ENCODE data around the gene MRPL30. TPM values are rescaled to one million over a fixed set of nuclear protein-coding genes. Genes with fewer than 3 reads are reported as not detected.

MRPL30 gene
- total and polyA plus RNA-seq, 2 donors from 2014 or later, result 24.6 to 31.2 TPM

GRCh38 chr2:99159594-99159993 is 21.4 kb upstream of the MRPL30 start:
- Histone ChIP-seq H3K4me3 (ENCODE audit: low read length in 3 of 3) (no peak overlapping the region), H3K27me3 (ENCODE audit: control insufficient read depth, insufficient read depth, low read length) (no peaks in the 10 kb centered on the region), H3K4me1 (ENCODE audit: control insufficient read depth in 2 of 3, insufficient read depth in 2 of 3, low read depth in 1 of 3, low read length in 3 of 3) (peaks cover 0 to 7% (median 0%) of the 10 kb centered on the region in 3 donors), H3K9me3 (ENCODE audit: control insufficient read depth in 2 of 3, insufficient read depth in 1 of 3, low read length in 3 of 3) (no peaks in the 10 kb centered on the region), H3K27ac (ENCODE audit: low read depth in 2 of 2, low read length in 2 of 2) (no peak overlapping the region), H3K9ac (ENCODE audit: low read length in 3 of 3) (no peak overlapping the region), H3K36me3 (ENCODE audit: control insufficient read depth in 2 of 3, insufficient read depth in 3 of 3, low read length in 3 of 3) (peaks cover 0 to 3% (median 0%) of the 10 kb centered on the region in 3 donors)
- no peak for TF ChIP-seq CTCF (IDR thresholded peaks at IDR 0.05; ENCODE audit: borderline replicate concordance, extremely low read depth, insufficient read depth)
- FAIRE-seq, result no peak
- DNase-seq, result no peak
- intact Hi-C loops (cut with DNase I), result no loop called here

- Histone ChIP-seq H3K36me3 (ENCODE audit: control insufficient read depth in 2 of 3, insufficient read depth in 3 of 3, low read length in 3 of 3) (peaks cover 0 to 14% (median 13%) of the 10 kb centered on the region in 3 donors), H3K9me3 (ENCODE audit: control insufficient read depth in 2 of 3, insufficient read depth in 1 of 3, low read length in 3 of 3) (no peaks in the 10 kb centered on the region), H3K4me3 (ENCODE audit: low read length in 3 of 3) (no peak overlapping the region), H3K27ac (ENCODE audit: low read depth in 2 of 2, low read length in 2 of 2) (no peak overlapping the region), H3K9ac (ENCODE audit: low read length in 3 of 3) (no peak overlapping the region), H3K27me3 (ENCODE audit: control insufficient read depth, insufficient read depth, low read length) (no peaks in the 10 kb centered on the region), H3K4me1 (ENCODE audit: control insufficient read depth in 2 of 3, insufficient read depth in 2 of 3, low read depth in 1 of 3, low read length in 3 of 3) (no peaks in the 10 kb centered on the region)
- no peak for DNase-seq
- TF ChIP-seq CTCF (IDR thresholded peaks at IDR 0.05; ENCODE audit: borderline replicate concordance, extremely low read depth, insufficient read depth), result no peak
- intact Hi-C loops (cut with DNase I), result no loop called here
- no peak for FAIRE-seq
Measured at GRCh38 chr2:99166218-99166617, 14.8 kb upstream of the MRPL30 start.

- Histone ChIP-seq H3K9me3 (ENCODE audit: control insufficient read depth in 2 of 3, insufficient read depth in 1 of 3, low read length in 3 of 3) (no peaks in the 10 kb centered on the region), H3K9ac (ENCODE audit: low read length in 3 of 3) (no peak overlapping the region), H3K4me1 (ENCODE audit: control insufficient read depth in 2 of 3, insufficient read depth in 2 of 3, low read depth in 1 of 3, low read length in 3 of 3) (no peaks in the 10 kb centered on the region), H3K36me3 (ENCODE audit: control insufficient read depth in 2 of 3, insufficient read depth in 3 of 3, low read length in 3 of 3) (peaks cover 0 to 18% (median 13%) of the 10 kb centered on the region in 3 donors), H3K27ac (ENCODE audit: low read depth in 2 of 2, low read length in 2 of 2) (no peak overlapping the region), H3K4me3 (ENCODE audit: low read length in 3 of 3) (no peak overlapping the region), H3K27me3 (ENCODE audit: control insufficient read depth, insufficient read depth, low read length) (no peaks in the 10 kb centered on the region)
- no peak for TF ChIP-seq CTCF (IDR thresholded peaks at IDR 0.05; ENCODE audit: borderline replicate concordance, extremely low read depth, insufficient read depth)
- DNase-seq (no peak), FAIRE-seq (no peak)
- intact Hi-C loops (cut with DNase I), result no loop called here
Measured at GRCh38 chr2:99169534-99169933, 11.4 kb upstream of the MRPL30 start.
